IPS-18a (cell line): Measurements from ENCODE around the gene DUSP22.

ENCODE experiments used
- H3K27ac ChIP-seq: one replicate; pipeline ENCODE4 v1.5.1; 2013; ENCODE audit warnings: low read length
- H3K27me3 ChIP-seq: one replicate; pipeline ENCODE4 v1.6.1; 2013; ENCODE audit warnings: mild to moderate bottlenecking, low read length; ENCODE audit not compliant: control insufficient read depth, insufficient read depth
- H3K36me3 ChIP-seq: one replicate; pipeline ENCODE4 v1.6.1; 2013; ENCODE audit warnings: low read depth, low read length; ENCODE audit not compliant: control insufficient read depth
- H3K4me1 ChIP-seq: one replicate; pipeline ENCODE4 v1.6.1; 2013; ENCODE audit warnings: low read depth, low read length; ENCODE audit not compliant: control insufficient read depth
- H3K4me3 ChIP-seq: one replicate; pipeline ENCODE4 v1.5.1; 2013; ENCODE audit warnings: low read length
- H3K9ac ChIP-seq: one replicate; pipeline ENCODE4 v1.6.1; 2013; ENCODE audit warnings: mild to moderate bottlenecking, low read length, moderate library complexity
- H3K9me3 ChIP-seq: one replicate; pipeline ENCODE4 v1.6.1; 2013; ENCODE audit warnings: low read depth, low read length; ENCODE audit not compliant: control insufficient read depth

The DUSP22 gene

DNA sequence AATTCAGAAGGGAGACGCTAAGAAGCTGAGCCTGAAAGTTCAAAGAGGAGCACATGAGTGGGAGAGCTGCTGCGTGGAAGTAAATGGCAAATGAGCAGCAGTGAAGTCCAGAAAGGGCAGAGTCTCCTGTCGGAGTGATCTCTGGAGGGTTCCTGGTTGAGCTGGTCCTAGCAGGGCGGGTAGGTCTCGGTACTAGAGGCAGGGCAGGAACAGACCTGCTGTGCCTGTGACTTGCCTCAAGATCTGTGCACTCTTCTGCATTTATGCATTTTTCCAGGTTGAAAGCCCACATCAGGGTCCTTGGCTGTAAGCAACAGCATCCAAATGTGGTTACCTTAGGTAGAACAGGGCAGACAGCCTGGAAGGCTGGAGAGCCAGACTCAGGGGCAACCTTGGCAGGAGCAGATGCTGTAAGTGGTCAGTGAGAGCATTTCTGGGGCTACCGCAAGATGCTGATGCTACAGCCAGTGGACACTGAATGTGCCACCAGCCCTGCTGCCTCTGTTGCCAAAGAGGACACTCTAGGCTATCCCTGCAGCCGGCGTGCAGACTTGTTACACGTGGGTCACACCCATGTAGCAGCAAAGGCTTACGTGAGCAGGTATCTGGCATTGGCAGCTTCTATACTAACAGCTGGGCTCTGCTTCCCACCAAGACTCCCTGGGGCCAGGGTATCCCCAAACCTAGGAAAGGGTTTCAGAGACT lies 8.4 kb downstream of the DUSP22 start:
- no peak overlapping the region for H3K9ac ChIP-seq
- H3K36me3 ChIP-seq: no peaks in the 10 kb centered on the region
- peaks cover 9% of the 10 kb centered on the region for H3K4me1 ChIP-seq
- no peaks in the 10 kb centered on the region for H3K27me3 ChIP-seq
- no peak overlapping the region for H3K27ac ChIP-seq
- H3K4me3 ChIP-seq: no peak overlapping the region
- no peaks in the 10 kb centered on the region for H3K9me3 ChIP-seq

GRCh38 chr6:301526-301925 lies 9.2 kb downstream of the DUSP22 start:
- Histone ChIP-seq H3K36me3 (no peaks in the 10 kb centered on the region), H3K9ac (no peak overlapping the region), H3K27ac (no peak overlapping the region), H3K4me1 (peaks cover 5% of the 10 kb centered on the region), H3K27me3 (no peaks in the 10 kb centered on the region), H3K9me3 (no peaks in the 10 kb centered on the region), H3K4me3 (no peak overlapping the region)

DNA sequence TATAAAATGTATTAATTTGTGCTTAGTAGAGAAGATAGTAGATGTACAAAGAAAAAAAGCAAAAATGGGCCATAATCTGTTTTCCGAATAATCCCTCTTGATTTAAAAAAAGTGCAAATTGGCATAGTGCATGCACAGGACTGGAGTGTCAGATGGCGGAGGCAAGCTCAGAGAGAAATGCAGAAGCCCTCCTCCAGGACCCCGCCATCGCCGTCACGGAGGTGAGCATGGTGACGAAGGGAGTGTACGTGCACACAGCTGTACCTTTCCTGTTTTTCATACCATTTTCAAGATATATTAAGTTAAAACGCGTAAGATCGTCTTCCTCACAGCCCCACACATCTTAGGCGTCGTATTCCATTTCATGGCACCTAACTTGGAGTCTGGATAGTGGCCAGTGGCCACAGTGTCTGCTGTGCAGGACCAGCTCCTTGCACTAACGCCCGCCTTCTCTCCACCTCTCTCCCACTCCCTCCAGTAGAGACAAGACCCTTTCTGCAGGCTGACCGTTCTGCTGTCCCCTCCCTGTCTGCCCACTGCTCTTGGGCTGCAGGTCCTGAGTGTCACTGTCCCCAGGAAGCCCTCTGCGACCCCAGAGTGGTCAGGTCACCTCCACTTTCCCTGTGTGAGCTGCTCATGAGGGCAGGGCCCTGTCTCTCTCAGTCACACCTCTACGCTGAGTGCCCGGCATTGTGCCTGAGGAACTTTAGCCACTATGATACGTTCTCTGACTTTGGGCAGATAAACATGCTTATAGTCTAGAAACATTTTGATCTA lies 9.8 kb downstream of the DUSP22 start:
- H3K27ac ChIP-seq: no peak overlapping the region
- no peaks in the 10 kb centered on the region for H3K27me3 ChIP-seq
- H3K9me3 ChIP-seq: no peaks in the 10 kb centered on the region
- no peak overlapping the region for H3K9ac ChIP-seq
- no peaks in the 10 kb centered on the region for H3K36me3 ChIP-seq
- peaks cover 4% of the 10 kb centered on the region for H3K4me1 ChIP-seq
- H3K4me3 ChIP-seq: no peak overlapping the region

DNA sequence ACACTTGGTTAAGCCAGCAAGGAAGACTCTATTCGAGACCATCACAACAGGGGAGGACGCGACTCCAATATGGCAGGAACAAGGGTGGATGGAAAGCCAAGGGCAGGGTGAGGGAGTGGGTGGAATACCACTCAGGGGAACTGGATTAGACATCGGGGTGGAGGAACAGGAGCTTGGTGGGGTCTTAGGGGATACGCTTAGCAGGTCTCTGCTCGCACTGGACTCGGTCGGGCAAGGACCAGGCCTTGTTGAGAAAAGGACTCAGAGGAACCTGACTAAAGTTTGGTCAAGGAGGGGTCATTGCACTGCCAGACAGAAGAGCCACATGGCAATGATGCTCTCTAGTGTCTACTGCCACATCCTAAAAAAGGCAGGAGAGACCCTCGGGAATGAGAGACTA lies 10.5 kb downstream of the DUSP22 start:
- H3K27ac ChIP-seq: no peak overlapping the region
- no peaks in the 10 kb centered on the region for H3K9me3 ChIP-seq
- no peaks in the 10 kb centered on the region for H3K36me3 ChIP-seq
- peaks cover 4% of the 10 kb centered on the region for H3K4me1 ChIP-seq
- no peak overlapping the region for H3K9ac ChIP-seq
- H3K4me3 ChIP-seq: no peak overlapping the region
- H3K27me3 ChIP-seq: no peaks in the 10 kb centered on the region

GRCh38 chr6:303263-303662 lies 11.0 kb downstream of the DUSP22 start:
- Histone ChIP-seq H3K4me3 (no peak overlapping the region), H3K36me3 (no peaks in the 10 kb centered on the region), H3K4me1 (peaks cover 4% of the 10 kb centered on the region), H3K9me3 (no peaks in the 10 kb centered on the region), H3K9ac (no peak overlapping the region), H3K27ac (no peak overlapping the region), H3K27me3 (no peaks in the 10 kb centered on the region)

DNA sequence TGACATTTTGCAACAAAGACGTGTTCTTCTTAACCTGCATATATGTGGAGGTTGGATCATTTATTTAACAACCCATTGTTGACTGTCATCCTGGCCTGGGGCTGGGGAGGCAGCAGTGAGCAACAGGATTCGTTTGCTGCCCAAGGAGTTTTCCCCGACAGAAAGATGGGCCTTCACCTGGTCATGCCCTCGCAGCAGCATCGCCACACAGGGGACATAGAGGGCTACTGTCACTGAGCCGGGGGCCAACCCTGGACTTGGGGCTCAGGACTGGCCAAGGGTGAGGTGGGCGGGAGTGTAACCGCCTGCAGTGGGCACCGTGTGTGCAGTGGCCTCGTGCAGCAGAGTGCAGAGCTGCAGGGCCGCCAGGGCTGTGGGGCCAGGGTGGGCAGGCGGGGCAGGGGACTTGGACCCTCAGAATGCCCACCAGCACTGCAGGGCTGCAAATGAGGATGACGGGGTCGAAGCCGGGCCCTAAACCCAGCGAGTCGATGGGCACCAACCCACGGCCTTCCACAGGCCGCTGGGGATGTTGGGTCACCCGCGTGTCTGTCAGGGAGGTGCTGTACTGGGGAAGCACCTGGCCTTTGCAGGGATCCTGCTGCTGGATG lies 11.8 kb downstream of the DUSP22 start:
- no peaks in the 10 kb centered on the region for H3K27me3 ChIP-seq

DNA sequence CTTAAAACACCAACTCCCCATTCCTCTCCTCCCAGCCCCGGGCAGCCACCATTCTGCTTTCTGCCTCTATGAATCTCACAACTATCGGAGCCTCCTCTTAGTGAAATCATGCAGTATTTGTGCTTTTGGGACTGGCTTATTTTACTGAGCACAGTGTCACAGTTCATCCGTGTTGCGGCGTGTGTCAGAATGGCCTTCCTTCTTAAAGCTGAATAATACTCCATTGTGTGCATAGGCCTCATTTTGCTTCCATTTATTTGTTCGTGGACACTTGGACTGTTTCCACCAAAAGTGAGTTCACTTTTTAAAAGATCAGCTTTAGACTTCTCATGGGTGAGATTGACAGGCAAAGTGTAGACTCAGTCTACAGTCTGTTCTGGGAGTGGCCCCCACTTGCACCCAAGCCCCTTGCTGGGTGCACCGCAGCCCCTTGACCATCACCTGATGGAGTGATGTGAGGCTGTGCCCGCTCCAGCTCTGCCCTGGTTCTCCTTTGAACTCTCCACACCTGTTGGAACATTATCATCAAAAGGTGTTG lies 12.6 kb downstream of the DUSP22 start:
- peaks cover 4% of the 10 kb centered on the region for H3K4me1 ChIP-seq
- H3K4me3 ChIP-seq: no peak overlapping the region
- H3K9ac ChIP-seq: no peak overlapping the region
- H3K9me3 ChIP-seq: no peaks in the 10 kb centered on the region
- H3K27ac ChIP-seq: no peak overlapping the region
- no peaks in the 10 kb centered on the region for H3K27me3 ChIP-seq
- H3K36me3 ChIP-seq: no peaks in the 10 kb centered on the region

More for the DNA sequence above, 11.8 kb downstream of the DUSP22 start:
- Histone ChIP-seq H3K4me3 (no peak overlapping the region), H3K4me1 (peaks cover 1% of the 10 kb centered on the region), H3K36me3 (no peaks in the 10 kb centered on the region), H3K9ac (no peak overlapping the region), H3K9me3 (no peaks in the 10 kb centered on the region), H3K27ac (no peak overlapping the region)

GRCh38 chr6:305371-306206 lies 13.3 kb downstream of the DUSP22 start:
- Histone ChIP-seq H3K9ac (no peak overlapping the region), H3K27me3 (no peaks in the 10 kb centered on the region), H3K9me3 (no peaks in the 10 kb centered on the region), H3K4me3 (no peak overlapping the region), H3K4me1 (peaks cover 4% of the 10 kb centered on the region), H3K27ac (no peak overlapping the region), H3K36me3 (no peaks in the 10 kb centered on the region)

DNA sequence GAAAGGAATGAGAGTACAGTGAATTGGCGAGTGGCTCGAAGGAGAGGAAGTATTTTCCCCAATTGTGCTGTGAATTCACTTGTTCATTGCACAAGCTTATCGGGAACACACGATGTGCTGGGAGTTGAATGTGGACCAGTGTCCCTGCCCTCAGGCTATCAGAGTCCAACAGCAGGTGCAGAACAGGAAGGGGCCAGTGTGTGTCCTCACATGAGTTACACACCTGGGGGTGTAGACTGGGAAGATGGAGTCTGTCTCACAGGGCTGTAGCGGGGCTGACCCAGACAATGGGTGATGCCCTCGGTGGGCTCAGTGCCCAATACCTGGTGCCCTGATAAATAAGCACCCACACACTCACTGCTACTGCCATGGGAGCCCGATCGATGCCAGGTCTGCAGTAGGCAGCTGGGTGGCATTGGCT lies 14.4 kb downstream of the DUSP22 start:
- Histone ChIP-seq H3K9me3 (no peaks in the 10 kb centered on the region), H3K9ac (no peak overlapping the region), H3K4me1 (peaks cover 4% of the 10 kb centered on the region)

DNA sequence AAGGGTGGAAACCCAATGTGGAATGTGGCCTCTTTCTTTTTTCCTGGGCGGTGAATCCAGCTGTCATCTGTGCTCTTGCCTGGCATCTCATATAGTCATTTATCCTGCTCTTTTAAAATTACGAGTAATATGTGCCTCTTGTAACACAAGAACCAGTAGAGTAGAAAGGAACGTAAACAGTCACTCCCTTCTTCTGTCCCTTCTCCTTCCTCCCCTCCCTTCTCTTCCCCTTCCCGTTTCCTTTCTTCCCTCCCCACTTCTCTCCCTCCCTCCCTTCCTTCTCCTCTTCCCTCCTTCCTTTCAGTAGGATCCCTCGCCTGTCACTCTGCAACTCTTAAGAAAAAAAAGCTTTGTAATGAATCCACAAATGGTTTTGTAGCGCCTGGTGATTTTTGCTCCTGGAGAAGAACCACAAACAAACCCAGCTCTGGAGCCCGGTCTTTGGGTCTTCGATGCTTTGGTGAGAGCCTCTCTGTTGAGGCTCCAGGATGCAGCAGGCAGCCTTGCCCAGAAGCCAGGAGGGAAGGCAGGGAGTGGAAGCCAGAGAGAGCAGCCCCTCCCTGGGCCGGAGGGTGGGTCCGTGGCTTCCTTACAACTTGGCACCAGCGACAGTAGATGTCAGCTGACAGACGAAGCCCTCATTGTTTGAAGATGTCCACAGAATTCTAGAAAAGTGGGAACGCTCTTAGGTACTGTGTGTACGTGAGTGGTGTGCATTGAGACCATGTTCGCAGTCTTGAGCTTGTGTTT lies 15.0 kb downstream of the DUSP22 start:
- peaks cover 4% of the 10 kb centered on the region for H3K4me1 ChIP-seq
- H3K4me3 ChIP-seq: no peak overlapping the region
- no peaks in the 10 kb centered on the region for H3K36me3 ChIP-seq
- H3K27me3 ChIP-seq: no peaks in the 10 kb centered on the region
- no peaks in the 10 kb centered on the region for H3K9me3 ChIP-seq
- H3K27ac ChIP-seq: no peak overlapping the region
- no peak overlapping the region for H3K9ac ChIP-seq

More for the DNA sequence above, 14.4 kb downstream of the DUSP22 start:
- Histone ChIP-seq H3K4me3 (no peak overlapping the region), H3K27ac (no peak overlapping the region), H3K36me3 (no peaks in the 10 kb centered on the region), H3K27me3 (no peaks in the 10 kb centered on the region)
